Measurements from ENCODE around the gene EGR1.
A peak's percentile ranks its signal among the peaks of the same experiment; 100 is the strongest.

EGR1 gene

GRCh38 chr5:138465261-138466124 lies at the start of gene EGR1:
Gene EGR1, plus strand, starts transcription at chr5:138465479. Its CDS starts 283 bp downstream, at chr5:138465762.
- DNase-seq (ENCODE audit: low read depth in 2 of 2), result peak; percentile 87 to 90

GRCh38 chr5:138418444-138418843 lies 46.8 kb upstream of the EGR1 start:
- no peak for DNase-seq (ENCODE audit: low read depth in 2 of 2)

GRCh38 chr5:138425079-138425478 lies 40.2 kb upstream of the EGR1 start:
- no peak for DNase-seq (ENCODE audit: low read depth in 2 of 2)

- no peak for DNase-seq (ENCODE audit: low read depth in 2 of 2)
Measured at GRCh38 chr5:138435943-138436342, 29.3 kb upstream of the EGR1 start.

- DNase-seq (ENCODE audit: low read depth in 2 of 2), result no peak
Measured at GRCh38 chr5:138438003-138438723, 27.1 kb upstream of the EGR1 start.

GRCh38 chr5:138438724-138439476 lies 26.4 kb upstream of the EGR1 start, which contains the start of gene REEP2:
Gene REEP2, plus strand, starts transcription at chr5:138439057. Its CDS starts 152 bp downstream, at chr5:138439209.
- DNase-seq (ENCODE audit: low read depth in 2 of 2), result peak; percentile 45 to 54

- no peak for DNase-seq (ENCODE audit: low read depth in 2 of 2)
Measured at GRCh38 chr5:138439477-138440158, 25.7 kb upstream of the EGR1 start.

- DNase-seq (ENCODE audit: low read depth in 2 of 2), result no peak
Measured at GRCh38 chr5:138440159-138441073, 24.9 kb upstream of the EGR1 start.

- DNase-seq (ENCODE audit: low read depth in 2 of 2), result no peak
Measured at GRCh38 chr5:138441221-138441620, 24.1 kb upstream of the EGR1 start.

GRCh38 chr5:138444078-138444773 lies 21.1 kb upstream of the EGR1 start:
- DNase-seq (ENCODE audit: low read depth in 2 of 2), result no peak

- no peak for DNase-seq (ENCODE audit: low read depth in 2 of 2)
Measured at GRCh38 chr5:138444774-138445546, 20.3 kb upstream of the EGR1 start.

- DNase-seq (ENCODE audit: low read depth in 2 of 2), result no peak
Measured at GRCh38 chr5:138445547-138446271, 19.6 kb upstream of the EGR1 start.

- DNase-seq (ENCODE audit: low read depth in 2 of 2), result no peak
Measured at GRCh38 chr5:138448070-138448469, 17.2 kb upstream of the EGR1 start.

GRCh38 chr5:138448481-138449398 lies 16.5 kb upstream of the EGR1 start:
- DNase-seq (ENCODE audit: low read depth in 2 of 2), result no peak

GRCh38 chr5:138449501-138450239 lies 15.6 kb upstream of the EGR1 start:
- DNase-seq (ENCODE audit: low read depth in 2 of 2), result peak; percentile 71 to 86

GRCh38 chr5:138450971-138451370 lies 14.3 kb upstream of the EGR1 start:
- no peak for DNase-seq (ENCODE audit: low read depth in 2 of 2)

- no peak for DNase-seq (ENCODE audit: low read depth in 2 of 2)
Measured at GRCh38 chr5:138452720-138453119, 12.6 kb upstream of the EGR1 start.
